Transverse colon (tissue), 4 donors: Measurements from ENCODE around the gene MPST.

Experiments
- CTCF ChIP-seq, 5 experiments: fragments of 200-600 bp in 3 of 5; fragments of 450-650 bp in 2 of 5; sonication (generic) in 3 of 5; IDR thresholded peaks; 1 replicate in 2 of 5; 2 replicates in 3 of 5; pipeline ENCODE4 v1.5.1; 2016 to 2017; ENCODE audit warnings: antibody characterized with exemption in 5 of 5, inconsistent platforms in 3 of 5, mild to moderate bottlenecking in 2 of 5, moderate library complexity in 1 of 5
- EP300 ChIP-seq: sonication (generic); formaldehyde crosslinking; IDR thresholded peaks from one replicate; pipeline ENCODE4 v1.6.1; 2017; ENCODE audit warnings: antibody characterized with exemption, low read depth
- POLR2A ChIP-seq: fragments of 450-650 bp; IDR thresholded peaks from one replicate; pipeline ENCODE4 v1.6.1; 2016; ENCODE audit warnings: antibody characterized with exemption, mild to moderate bottlenecking, moderate library complexity
- POLR2AphosphoS5 ChIP-seq, 3 donors: sonication (generic); formaldehyde crosslinking; IDR thresholded peaks; one replicate each; pipeline ENCODE4 v1.6.1; 2016; ENCODE audit warnings: antibody characterized with exemption in 3 of 3

GRCh38 chr22:37067428-37067827 is 47.9 kb downstream of the MPST start:
- TF ChIP-seq CTCF (IDR thresholded peaks at IDR 0.05) (no peak), POLR2A (no peak), EP300 (no peak), POLR2AphosphoS5 (IDR thresholded peaks at IDR 0.05) (no peak)
